Middle frontal gyrus (tissue), 1 donor: ENCODE data around the gene DCXR.
A peak's percentile ranks its signal among the peaks of the same experiment; 100 is the strongest.

Experiments used
- DNase-seq: peaks from one replicate; pipeline ENCODE4 v3.0.0-alpha.2; 2015; ENCODE audit warnings: low spot score; ENCODE audit errors: extremely low spot score

The DCXR gene

GRCh38 chr17:82037092-82037888, at the start of gene DCXR:
Gene DCXR, minus strand, starts transcription at chr17:82037697. Its CDS starts 15 bp downstream, at chr17:82037682.
- DNase-seq, result peak; percentile 84

- DNase-seq, result no peak
Measured at GRCh38 chr17:82085931-82086764, 48.7 kb upstream of the DCXR start.

DNA sequence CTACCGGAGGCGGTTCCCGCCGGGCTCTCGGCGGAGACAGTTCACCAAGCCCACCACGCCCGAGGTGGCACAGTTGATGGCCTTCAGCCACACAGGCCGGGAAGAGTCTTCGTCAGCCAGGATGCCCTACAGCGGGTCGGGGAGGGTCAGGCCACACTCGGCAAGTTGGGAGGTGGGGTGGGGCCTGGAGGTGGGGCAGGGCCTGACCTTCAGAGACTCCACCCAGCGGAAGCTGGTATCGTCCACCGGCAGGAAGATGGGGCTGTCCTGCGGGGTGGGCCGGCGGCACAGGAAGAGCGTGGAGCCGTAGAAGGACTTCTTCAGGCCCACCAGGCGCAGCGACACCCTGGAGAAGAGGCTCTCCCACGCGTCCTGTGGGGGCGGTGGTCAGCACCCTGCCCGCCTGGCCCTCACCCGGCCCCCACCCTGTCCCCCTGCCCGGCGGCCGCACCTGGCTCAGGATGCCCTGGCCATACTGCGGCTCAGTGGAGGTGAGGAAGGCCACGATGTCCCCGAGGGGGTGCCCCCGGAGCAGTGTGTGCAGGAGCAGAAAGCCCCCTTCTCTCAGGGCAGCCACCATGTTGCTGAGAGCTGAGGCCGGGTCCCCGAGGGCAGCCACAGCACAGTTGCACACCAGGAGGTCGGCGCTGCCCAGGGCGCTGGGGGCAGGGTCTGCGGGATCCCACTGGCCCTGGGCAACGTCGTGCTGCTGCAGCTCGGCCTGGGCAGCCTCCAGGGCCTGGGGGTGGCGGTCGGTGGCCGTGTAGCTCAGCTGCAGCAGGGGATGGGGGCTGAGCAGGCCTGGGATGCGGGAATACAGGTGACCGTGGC, 47.7 kb upstream of the DCXR start:
- no peak for DNase-seq

DNA sequence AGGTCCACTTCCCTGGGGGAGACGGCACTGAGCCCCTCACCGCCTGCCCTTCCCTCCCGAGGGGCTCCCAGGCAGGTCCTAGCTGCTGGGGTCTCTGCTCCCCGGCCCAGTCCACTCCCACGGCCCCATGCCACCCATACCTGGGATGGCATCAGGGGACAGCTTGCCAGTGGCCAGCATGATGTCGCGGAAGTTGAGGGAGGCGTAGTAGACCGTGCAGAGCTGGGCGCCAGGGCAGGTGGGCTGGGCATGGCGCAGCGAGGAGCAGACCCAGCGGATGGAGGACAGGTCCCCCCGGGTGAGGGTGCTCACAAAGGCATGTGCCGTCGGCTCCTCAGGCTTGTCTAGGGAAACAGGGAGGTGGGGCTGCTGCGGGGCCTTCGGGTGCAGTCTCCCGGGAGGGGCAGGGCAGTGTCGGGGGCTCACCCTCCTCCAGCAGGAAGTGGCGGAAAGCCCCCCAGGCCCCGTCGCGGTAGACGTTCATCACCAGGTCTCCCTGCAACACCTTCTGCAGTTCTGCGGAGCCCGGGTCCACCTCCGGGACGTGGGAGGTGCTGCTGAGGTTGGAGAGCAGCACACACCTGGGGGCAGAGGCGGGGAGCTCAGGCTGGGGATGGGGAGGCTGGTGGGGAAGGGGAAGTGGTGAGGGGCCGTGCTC, 47.0 kb upstream of the DCXR start:
- no peak for DNase-seq

DNA sequence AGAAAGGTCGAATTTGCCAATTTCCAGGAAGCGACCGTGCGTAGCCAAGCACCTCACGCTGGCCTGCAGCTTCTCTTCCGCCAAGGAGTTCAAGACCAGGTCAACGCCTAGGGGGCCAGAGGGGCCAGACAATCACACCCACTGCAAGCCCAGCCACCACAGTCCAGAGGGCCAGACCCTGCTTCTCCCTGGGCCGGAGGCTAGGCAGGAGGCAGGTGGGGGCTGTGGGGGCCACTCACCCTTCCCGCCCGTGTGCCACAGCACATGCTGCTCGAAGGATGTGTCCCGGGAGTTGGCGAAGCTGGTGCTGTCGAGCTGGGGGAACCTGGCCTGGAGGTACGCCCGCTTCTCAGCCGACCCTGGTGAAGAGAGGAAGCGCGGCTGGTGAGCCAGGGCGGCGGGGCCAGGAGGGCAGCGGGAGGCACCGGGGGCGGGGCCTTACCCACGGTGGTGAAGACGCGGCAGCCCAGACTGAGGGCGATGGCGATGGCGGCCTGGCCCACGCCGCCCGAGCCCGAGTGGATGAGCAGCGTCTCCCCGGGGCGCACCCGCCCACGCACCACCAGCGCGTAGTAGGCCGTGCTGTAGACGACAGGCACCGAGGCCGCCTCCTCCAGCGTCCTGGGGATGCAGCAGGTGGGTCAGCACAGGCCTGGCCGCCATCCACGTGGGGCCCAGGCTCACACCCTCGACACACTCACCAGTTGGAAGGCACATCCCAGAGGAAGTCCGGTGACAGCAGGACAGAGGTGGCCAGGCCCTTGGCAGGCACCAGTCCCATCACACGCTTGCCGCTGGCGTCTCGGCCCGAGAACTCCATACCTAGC, 46.2 kb upstream of the DCXR start:
- no peak for DNase-seq

- DNase-seq, result no peak
Measured at GRCh38 chr17:82083009-82083408, 45.5 kb upstream of the DCXR start.

DNA sequence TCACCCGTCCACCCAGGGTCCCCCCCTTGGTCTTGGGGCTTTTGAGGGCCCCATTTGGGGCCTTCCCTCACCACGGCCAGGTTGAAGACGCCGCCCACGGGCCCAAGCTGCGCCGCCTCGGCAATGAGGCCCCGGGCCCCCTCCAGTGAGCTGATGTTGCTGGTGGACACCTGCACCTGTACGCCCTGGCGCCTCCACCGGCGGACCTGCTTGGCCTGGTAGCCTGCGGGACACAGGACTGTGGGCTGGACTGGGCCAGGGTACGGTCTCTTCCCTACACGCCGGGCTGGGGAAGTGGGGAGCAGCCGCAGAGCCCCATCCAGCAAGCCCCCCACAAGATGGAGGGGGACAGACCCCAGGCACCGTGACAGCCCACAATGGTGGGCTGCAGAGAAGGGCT, 45.0 kb upstream of the DCXR start:
- no peak for DNase-seq

DNA sequence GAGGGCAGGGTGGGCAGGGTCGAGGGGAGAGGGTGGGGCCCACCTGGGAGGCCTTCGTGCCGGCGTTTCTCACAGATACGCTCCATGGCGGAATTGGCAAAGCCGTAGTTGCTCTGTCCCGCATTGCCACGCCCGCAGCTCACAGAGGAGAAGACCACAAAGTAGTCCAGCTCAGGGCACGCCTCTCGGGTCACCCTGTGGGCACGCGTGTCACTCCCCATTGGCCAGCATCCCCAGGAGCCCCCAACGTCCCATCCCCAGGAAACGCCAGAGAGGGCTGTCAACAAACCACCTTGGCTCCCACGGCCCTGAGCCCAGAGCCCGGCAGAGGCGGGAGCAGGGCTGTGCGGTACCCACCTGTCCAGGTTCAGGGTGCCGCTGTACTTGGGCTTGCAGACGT, 44.5 kb upstream of the DCXR start:
- no peak for DNase-seq

- DNase-seq, result no peak
Measured at GRCh38 chr17:82081546-82081945, 44.0 kb upstream of the DCXR start.

DNA sequence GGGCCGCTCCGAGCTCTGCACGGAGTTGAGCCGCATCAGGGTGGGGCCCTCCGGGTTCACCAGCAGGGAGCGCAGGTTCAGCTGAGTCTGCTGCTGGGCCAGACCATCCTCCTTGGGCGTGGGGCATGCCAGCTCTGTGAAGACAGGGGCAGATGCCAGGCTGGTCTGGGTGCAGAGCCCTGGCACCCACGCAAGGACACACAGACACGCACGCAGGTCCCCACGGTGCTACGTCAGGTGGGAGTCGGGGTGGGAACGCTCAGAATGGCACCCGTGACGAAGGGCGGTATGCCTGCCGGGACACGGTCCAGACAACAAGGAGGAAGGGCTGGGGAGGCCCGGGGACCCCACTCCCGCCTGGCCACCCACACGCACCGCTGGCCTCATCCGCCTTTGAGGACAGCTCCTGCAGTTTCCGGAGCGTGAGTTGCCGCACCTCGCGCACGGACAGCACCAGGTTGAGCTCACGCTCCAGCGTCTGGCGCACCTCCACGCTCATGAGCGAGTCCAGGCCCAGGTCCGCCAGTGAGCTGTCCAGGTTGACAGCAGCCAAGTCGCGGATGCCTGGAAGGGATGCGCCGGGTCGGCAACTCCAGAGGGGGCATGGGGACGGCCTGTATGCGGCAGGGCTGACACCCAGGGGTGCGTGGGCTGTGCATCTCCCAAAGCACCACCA, 43.4 kb upstream of the DCXR start:
- no peak for DNase-seq

DNA sequence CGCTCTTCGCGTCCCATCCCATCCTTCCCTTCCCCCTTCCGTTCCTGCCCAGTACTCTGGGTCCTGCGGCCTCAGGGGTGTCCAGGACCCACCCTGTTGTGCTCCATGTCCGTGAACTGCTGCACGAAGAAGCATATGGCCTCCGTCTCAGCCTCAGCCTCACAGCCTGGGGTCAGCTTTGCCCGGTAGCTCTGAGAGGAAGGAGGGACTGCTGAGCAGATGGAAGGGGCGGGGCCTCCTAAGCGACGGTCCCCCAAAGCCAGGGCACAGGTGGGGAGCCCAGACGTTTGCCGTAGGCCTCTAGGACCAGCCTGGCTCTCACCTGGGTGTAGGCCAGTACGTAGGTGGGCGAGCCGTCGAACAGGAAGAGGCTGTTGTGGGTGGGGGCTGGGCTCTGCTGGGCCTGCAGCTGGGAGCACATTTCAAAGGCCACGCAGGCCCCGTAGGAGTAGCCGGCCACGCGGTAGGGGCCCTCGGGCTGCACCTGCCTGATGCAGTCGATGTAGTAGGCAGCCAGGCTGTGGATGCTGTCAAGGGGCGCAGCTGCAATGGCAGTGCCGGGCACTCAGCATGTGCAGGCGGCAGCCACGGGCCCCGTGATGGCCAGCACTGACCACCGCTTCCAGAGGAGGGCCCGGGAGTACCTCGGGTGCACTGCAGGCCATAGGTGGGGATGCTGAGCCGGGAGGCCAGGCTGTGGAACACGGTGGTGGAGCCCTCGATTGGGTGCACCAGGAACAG, 42.7 kb upstream of the DCXR start:
- no peak for DNase-seq

DNA sequence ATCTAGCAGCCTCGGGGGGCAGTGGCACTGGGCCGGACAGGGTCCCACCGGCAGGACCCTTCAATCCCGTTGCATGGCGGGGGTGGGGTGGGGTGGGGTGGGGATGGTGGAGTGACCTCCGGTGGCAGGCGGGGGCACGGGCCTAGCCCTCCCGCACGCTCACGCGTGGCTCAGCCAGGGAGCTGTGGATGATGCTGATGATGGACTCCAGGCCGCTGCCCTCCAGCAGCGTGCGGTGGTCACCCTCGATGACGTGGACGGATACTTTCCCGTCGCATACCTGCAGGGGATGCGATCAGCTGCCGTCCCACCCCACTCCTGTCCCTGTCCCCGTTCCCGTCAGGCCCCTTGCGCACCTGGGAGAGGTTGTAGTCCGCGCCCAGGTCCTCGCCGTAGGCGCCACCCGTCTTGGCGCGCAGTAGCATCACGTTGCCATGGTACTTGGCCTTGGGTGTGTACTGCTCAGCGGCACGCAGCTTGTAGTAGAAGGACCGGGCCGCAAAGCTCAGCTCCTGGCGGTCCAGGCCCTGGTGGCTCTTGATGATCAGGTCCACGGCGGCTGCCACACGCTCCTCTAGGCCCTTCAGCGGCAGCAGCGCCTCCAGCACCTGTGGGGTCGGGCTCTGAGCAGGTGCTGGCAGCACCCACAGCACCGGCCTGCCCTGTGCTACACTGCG, 41.6 kb upstream of the DCXR start:
- DNase-seq, result no peak

DNA sequence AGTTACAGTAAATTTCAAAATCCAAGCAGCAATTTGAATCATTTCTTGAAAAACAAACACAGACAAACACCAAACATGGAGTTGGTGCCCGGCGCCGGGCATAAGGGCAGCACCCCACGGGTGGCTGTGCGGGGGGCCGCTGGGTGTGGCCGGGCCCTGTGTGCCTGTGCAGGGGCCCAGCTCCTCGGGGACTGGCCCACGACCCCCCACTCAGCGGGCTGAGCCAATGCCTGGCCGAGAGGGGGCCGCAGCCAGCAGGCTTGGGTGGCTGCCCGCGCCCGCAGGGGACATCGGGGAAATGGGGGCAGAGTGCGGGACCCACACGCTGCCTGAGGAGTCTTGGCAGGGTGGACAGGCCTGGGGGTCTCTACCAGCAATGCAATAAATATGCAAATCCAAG, 40.9 kb upstream of the DCXR start:
- no peak for DNase-seq

GRCh38 chr17:82077617-82078358, 40.3 kb upstream of the DCXR start:
- DNase-seq, result peak; percentile 21

DNA sequence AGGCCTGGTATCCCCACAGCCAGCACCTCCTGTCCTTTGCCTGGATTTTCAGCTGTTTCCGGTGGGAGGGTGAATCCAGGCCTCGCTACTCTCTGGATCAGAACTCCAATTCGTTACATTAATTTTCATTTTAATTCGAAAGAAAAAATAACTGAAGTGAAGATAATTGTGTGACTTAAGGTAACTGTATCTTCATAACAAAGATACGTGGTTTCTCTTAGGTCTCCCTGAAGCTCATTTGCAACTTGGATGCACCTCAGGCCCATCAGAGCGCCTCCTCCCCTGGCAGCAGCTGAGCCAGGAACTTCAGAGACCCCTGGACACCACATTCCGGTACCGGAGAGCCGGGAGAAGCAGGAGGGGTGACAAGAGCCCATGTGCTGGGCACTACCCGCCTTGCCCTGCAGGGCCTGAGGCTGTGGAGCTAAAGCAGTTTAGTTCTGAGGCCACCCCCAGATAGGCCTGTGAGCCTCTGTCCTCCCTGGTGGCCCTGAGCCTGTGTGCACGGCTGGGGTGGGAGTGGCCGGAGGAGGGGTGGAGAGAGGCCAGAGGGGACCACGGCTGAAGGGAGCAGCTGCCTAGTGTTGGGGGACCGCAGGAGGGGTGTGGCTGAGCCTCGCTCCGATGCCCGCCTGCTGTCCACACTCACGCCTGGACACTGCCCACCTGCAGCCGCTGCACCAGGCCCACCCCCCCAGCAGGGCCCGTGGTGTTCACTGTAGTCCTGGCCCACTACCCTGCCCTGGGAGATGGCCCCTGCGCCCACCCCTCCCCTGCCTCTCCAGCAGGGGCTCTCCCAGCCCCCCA, 39.5 kb upstream of the DCXR start:
- DNase-seq, result no peak

- DNase-seq, result no peak
Measured at GRCh38 chr17:82076018-82076784, 38.7 kb upstream of the DCXR start.
